ENCODE measurements around the gene SOX13.

GRCh38 chr1:204089044-204089751, 16.3 kb downstream of the SOX13 start:
- TF ChIP-seq POLR2AphosphoS5 (IDR thresholded peaks at IDR 0.05; ENCODE audit: low read depth, low read length) = no peak
- no peak for TF ChIP-seq CTCF (IDR thresholded peaks at IDR 0.05)
- TF ChIP-seq, protein P1, sequence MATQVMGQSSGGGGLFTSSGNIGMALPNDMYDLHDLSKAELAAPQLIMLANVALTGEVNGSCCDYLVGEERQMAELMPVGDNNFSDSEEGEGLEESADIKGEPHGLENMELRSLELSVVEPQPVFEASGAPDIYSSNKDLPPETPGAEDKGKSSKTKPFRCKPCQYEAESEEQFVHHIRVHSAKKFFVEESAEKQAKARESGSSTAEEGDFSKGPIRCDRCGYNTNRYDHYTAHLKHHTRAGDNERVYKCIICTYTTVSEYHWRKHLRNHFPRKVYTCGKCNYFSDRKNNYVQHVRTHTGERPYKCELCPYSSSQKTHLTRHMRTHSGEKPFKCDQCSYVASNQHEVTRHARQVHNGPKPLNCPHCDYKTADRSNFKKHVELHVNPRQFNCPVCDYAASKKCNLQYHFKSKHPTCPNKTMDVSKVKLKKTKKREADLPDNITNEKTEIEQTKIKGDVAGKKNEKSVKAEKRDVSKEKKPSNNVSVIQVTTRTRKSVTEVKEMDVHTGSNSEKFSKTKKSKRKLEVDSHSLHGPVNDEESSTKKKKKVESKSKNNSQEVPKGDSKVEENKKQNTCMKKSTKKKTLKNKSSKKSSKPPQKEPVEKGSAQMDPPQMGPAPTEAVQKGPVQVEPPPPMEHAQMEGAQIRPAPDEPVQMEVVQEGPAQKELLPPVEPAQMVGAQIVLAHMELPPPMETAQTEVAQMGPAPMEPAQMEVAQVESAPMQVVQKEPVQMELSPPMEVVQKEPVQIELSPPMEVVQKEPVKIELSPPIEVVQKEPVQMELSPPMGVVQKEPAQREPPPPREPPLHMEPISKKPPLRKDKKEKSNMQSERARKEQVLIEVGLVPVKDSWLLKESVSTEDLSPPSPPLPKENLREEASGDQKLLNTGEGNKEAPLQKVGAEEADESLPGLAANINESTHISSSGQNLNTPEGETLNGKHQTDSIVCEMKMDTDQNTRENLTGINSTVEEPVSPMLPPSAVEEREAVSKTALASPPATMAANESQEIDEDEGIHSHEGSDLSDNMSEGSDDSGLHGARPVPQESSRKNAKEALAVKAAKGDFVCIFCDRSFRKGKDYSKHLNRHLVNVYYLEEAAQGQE (IDR thresholded peaks at IDR 0.05; ENCODE audit: insufficient read depth in 1 of 2, low read depth in 2 of 2, low read length in 1 of 2) = no peak
- no peak for TF ChIP-seq SIN3A (IDR thresholded peaks at IDR 0.05; ENCODE audit: borderline replicate concordance, insufficient read depth, low read depth, low read length)
- no peak for TF ChIP-seq TCF7L2 (IDR thresholded peaks at IDR 0.05; ENCODE audit: low read depth, low read length)

Measured in Panc1 (cell line).